HepG2 (cell line): Measurements from ENCODE around the gene AMIGO1. TPM values are rescaled to one million over a fixed set of nuclear protein-coding genes. Genes with fewer than 3 reads are reported as not detected.

Experiments used
- ETV6 ChIP-seq: sonication (generic); formaldehyde crosslinking; conservative IDR thresholded peaks from 2 replicates; pipeline ENCODE4 v1.4.0; 2020; ENCODE audit warnings: missing genetic modification reagents
- FOXM1 ChIP-seq: sonication (generic); formaldehyde crosslinking; IDR thresholded peaks from 2 replicates; pipeline ENCODE4 v1.5.0; 2020; ENCODE audit warnings: missing genetic modification reagents
- HDAC1 ChIP-seq: sonication (generic); formaldehyde crosslinking; IDR thresholded peaks from 2 replicates; pipeline ENCODE4 v1.5.1; 2020; ENCODE audit warnings: mild to moderate bottlenecking, missing genetic modification reagents
- KDM4B ChIP-seq: sonication (generic); formaldehyde crosslinking; IDR thresholded peaks from 2 replicates; pipeline ENCODE4 v1.4.0; 2020; ENCODE audit warnings: missing genetic modification reagents
- MAFG ChIP-seq: sonication (generic); formaldehyde crosslinking; IDR thresholded peaks from 2 replicates; pipeline ENCODE4 v1.5.1; 2020; ENCODE audit warnings: mild to moderate bottlenecking, missing genetic modification reagents
- PAWR ChIP-seq: sonication (generic); formaldehyde crosslinking; IDR thresholded peaks from 2 replicates; pipeline ENCODE4 v1.4.0; 2020; ENCODE audit warnings: missing genetic modification reagents, mild to moderate bottlenecking, borderline replicate concordance
- SALL2 ChIP-seq: sonication (generic); formaldehyde crosslinking; IDR thresholded peaks from 2 replicates; pipeline ENCODE4 v1.8.1; 2023; ENCODE audit warnings: mild to moderate bottlenecking, missing genetic modification reagents, inconsistent platforms
- SIN3A ChIP-seq: IDR thresholded peaks from 2 replicates; pipeline ENCODE4 v1.6.1; 2011; ENCODE audit warnings: low read depth, mild to moderate bottlenecking, control low read depth, low read length, borderline replicate concordance
- YEATS4 ChIP-seq: sonication (generic); formaldehyde crosslinking; IDR thresholded peaks from 2 replicates; pipeline ENCODE4 v1.4.0; 2020; ENCODE audit warnings: missing genetic modification reagents, borderline replicate concordance
- ZNF547 ChIP-seq: sonication (generic); formaldehyde crosslinking; IDR thresholded peaks from 2 replicates; pipeline ENCODE4 v1.5.1; 2020; ENCODE audit warnings: mild to moderate bottlenecking, missing genetic modification reagents
- ZNF557 ChIP-seq: sonication (generic); formaldehyde crosslinking; IDR thresholded peaks from 2 replicates; pipeline ENCODE4 v1.4.0; 2020; ENCODE audit warnings: missing genetic modification reagents
- ZNF678 ChIP-seq: sonication (generic); formaldehyde crosslinking; IDR thresholded peaks from 2 replicates; pipeline ENCODE4 v1.4.0; 2020; ENCODE audit warnings: mild to moderate bottlenecking, missing genetic modification reagents
- ZNF772 ChIP-seq: sonication (generic); formaldehyde crosslinking; IDR thresholded peaks from 2 replicates; pipeline ENCODE4 v1.5.0; 2020; ENCODE audit warnings: mild to moderate bottlenecking, missing genetic modification reagents
- polyA plus RNA-seq, 8 experiments: library from polyadenylated mRNA; depleted of rRNA in 3 of 8; stranded (reverse) in 7 of 8; unstranded in 1 of 8; fragments of >200 nt; fragmentation: Illumina TruSeq in 4 of 8; extraction: Trizol in 4 of 8; gene quantifications; 2 replicates each; pipeline versions ENCODE4 v1.2.1 to v1.2.3, GENCODE V29; 2011 to 2016; ENCODE audit warnings: low read depth in 4 of 8, missing spikeins in 1 of 8, mixed read lengths in 1 of 8; ENCODE audit not compliant: insufficient read depth in 1 of 8
- total RNA-seq, 5 experiments: library from RNA; depleted of rRNA; stranded (reverse); fragments of >200 nt; fragmentation: Illumina TruSeq; extraction: Trizol; gene quantifications; 2 replicates each; pipeline ENCODE4 v1.2.3, GENCODE V29; 2016; ENCODE audit warnings: low read depth in 1 of 5
- TF ChIP-seq, protein P1 (sequence below): sonication (generic); formaldehyde crosslinking; conservative IDR thresholded peaks from 2 replicates; pipeline ENCODE4 v1.5.0; 2020; ENCODE audit warnings: missing genetic modification reagents
- TF ChIP-seq, protein P2 (sequence below): sonication (generic); formaldehyde crosslinking; conservative IDR thresholded peaks from 2 replicates; pipeline ENCODE4 v1.8.0; 2022; ENCODE audit warnings: low read depth, missing genetic modification reagents
- TF ChIP-seq, protein P3 (sequence below): sonication (generic); formaldehyde crosslinking; IDR thresholded peaks from 2 replicates; pipeline ENCODE4 v1.4.0; 2020; ENCODE audit warnings: mild to moderate bottlenecking, missing genetic modification reagents, borderline replicate concordance

The AMIGO1 gene
- total and polyA plus RNA-seq, 2 of the 13 experiments (the other 11 are each of a cell fraction or from before 2014, with no cell fraction given): 0.40 to 1.3 TPM

DNA sequence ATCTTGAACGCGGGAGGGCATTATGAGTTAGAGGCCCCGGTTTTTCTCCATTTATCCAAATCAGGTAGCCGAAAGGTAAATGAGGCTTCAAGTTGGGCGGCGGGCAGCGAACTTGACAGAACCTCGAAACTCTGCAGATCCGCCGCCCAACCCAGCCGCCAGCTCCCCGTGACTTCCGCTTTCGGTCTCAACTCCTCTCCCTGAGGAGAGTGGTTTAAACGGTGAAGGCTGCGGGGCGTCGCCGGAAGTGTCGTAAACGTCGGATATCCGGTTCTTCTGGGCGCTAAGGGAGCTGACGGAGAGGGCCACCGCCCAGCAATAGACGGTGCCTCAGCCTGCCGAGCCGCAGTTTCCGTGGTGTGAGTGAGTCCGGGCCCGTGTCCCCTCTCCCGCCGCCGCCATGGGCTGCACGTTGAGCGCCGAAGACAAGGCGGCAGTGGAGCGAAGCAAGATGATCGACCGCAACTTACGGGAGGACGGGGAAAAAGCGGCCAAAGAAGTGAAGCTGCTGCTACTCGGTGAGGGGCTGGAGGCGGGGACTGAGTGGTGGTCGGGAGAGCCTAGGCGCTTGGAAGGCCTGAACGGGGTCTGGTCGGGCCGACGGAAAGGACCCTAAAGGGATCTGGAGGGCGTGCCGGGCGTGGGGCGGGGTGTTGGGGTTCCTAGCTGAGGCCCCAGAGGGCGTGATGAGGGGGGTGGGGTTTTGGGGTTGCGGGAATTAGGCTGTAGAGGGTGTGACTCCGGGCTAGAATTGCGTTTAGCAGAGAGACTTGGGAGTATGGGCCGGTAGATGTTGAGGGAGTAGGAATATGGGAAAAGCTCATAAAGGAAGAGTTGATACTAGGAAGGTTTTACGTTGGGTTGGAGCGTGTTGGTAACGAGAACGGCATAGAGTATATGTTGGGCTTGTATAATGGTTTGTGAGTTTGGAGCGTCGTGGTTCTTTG, 39.1 kb upstream of the AMIGO1 start, which contains the start of gene GNAI3 (continued):
- TF ChIP-seq, protein P1, sequence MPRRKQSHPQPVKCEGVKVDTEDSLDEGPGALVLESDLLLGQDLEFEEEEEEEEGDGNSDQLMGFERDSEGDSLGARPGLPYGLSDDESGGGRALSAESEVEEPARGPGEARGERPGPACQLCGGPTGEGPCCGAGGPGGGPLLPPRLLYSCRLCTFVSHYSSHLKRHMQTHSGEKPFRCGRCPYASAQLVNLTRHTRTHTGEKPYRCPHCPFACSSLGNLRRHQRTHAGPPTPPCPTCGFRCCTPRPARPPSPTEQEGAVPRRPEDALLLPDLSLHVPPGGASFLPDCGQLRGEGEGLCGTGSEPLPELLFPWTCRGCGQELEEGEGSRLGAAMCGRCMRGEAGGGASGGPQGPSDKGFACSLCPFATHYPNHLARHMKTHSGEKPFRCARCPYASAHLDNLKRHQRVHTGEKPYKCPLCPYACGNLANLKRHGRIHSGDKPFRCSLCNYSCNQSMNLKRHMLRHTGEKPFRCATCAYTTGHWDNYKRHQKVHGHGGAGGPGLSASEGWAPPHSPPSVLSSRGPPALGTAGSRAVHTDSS (CRISPR knock-in tag): no peak
- TF ChIP-seq KDM4B (CRISPR knock-in tag) (no peak), FOXM1 (CRISPR knock-in tag) (no peak), SIN3A (peak; percentile 82), ZNF547 (CRISPR knock-in tag) (no peak; the same call in 1 of the 2 replicates), PAWR (CRISPR knock-in tag) (0 out of 2 replicates have a peak, but pooled peaks have one; percentile 46), YEATS4 (CRISPR knock-in tag) (peak; percentile 79), MAFG (CRISPR knock-in tag) (no peak), ZNF772 (CRISPR knock-in tag) (peak; percentile 82), ETV6 (CRISPR knock-in tag) (no peak; the same call in 1 of the 2 replicates), ZNF678 (CRISPR knock-in tag) (peak; percentile 46; the same call in 1 of the 2 replicates), ZNF557 (CRISPR knock-in tag) (no peak), SALL2 (CRISPR knock-in tag) (peak; percentile 43; the same call in 1 of the 2 replicates), HDAC1 (CRISPR knock-in tag) (peak; percentile 89)
- TF ChIP-seq, protein P2, sequence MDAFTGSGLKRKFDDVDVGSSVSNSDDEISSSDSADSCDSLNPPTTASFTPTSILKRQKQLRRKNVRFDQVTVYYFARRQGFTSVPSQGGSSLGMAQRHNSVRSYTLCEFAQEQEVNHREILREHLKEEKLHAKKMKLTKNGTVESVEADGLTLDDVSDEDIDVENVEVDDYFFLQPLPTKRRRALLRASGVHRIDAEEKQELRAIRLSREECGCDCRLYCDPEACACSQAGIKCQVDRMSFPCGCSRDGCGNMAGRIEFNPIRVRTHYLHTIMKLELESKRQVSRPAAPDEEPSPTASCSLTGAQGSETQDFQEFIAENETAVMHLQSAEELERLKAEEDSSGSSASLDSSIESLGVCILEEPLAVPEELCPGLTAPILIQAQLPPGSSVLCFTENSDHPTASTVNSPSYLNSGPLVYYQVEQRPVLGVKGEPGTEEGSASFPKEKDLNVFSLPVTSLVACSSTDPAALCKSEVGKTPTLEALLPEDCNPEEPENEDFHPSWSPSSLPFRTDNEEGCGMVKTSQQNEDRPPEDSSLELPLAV (CRISPR knock-in tag): no peak
- TF ChIP-seq, protein P3, sequence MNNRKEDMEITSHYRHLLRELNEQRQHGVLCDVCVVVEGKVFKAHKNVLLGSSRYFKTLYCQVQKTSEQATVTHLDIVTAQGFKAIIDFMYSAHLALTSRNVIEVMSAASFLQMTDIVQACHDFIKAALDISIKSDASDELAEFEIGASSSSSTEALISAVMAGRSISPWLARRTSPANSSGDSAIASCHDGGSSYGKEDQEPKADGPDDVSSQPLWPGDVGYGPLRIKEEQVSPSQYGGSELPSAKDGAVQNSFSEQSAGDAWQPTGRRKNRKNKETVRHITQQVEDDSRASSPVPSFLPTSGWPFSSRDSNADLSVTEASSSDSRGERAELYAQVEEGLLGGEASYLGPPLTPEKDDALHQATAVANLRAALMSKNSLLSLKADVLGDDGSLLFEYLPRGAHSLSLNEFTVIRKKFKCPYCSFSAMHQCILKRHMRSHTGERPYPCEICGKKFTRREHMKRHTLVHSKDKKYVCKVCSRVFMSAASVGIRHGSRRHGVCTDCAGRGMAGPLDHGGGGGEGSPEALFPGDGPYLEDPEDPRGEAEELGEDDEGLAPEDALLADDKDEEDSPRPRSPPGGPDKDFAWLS (CRISPR knock-in tag): 0 out of 2 replicates have a peak, but pooled peaks have one; percentile 67
